ENCODE data around the gene RPRD1A.

- TF ChIP-seq CTCF (IDR thresholded peaks at IDR 0.05) = no peak
- no peak for TF ChIP-seq POLR2A (IDR thresholded peaks at IDR 0.05)
Observed at GRCh38 chr18:35971661-35972196, 95.6 kb downstream of the RPRD1A start.

Measured in uterus (tissue), 2 donors.